ENCODE data around the gene CDADC1. TPM values are rescaled to one million over a fixed set of nuclear protein-coding genes. Genes with fewer than 3 reads are reported as not detected.

CDADC1 gene
- polyA plus RNA-seq, 1 of the 3 experiments (the other 2 are of a cell fraction) = 3.5 TPM

DNA sequence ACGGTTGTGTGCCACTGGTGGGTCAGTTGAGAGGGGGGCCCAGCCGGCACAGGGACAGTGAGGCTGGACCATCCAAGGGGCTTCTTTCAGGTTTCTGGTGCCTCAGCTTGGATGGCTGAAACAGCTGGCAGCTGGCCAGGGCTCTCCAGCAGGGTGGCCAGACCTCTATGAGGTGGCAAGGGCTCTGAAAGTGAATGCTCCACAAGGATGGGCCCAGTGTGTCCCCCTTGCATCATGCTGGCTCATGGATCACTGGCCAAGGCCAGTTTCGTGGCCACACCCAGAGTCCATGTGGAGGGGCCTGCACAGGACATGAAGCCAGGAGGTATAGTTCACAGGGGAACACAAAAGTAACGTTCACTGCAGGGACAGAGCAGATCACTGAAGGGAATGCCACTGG lies 49.6 kb downstream of the CDADC1 start:
- POLR2A ChIA-PET = no interaction called here
- Histone ChIP-seq H3K9me3 (no peaks in the 10 kb centered on the region), H3K79me2 (ENCODE audit: insufficient read depth) (no peaks in the 10 kb centered on the region), H3F3A (replicated peaks; ENCODE audit: insufficient read depth) (no peaks in the 10 kb centered on the region), H3K4me2 (no peak overlapping the region), H3K36me3 (replicated peaks in 1 of 2; ENCODE audit: control insufficient read depth in 1 of 2, insufficient read depth in 2 of 2, low read length in 1 of 2) (no peaks in the 10 kb centered on the region), H3K4me1 (ENCODE audit: control insufficient read depth in 1 of 2, insufficient read depth in 2 of 2, low read depth in 1 of 2, low read length in 1 of 2) (peaks cover 0 to 3% of the 10 kb centered on the region in 2 experiments; a peak in 2 of 4 replicates), H3K4me3 (ENCODE audit: low read depth in 2 of 2, low read length in 1 of 2) (no peak overlapping the region), H2AFZ (ENCODE audit: low read depth) (no peak overlapping the region), H3K9ac (no peak overlapping the region), H3K27me3 (ENCODE audit: insufficient read depth) (no peaks in the 10 kb centered on the region), H3K27ac (ENCODE audit: low read depth in 2 of 2, low read length in 1 of 2) (no peak overlapping the region), H4K20me1 (ENCODE audit: insufficient read depth) (no peaks in the 10 kb centered on the region), H3K9me2 (no peaks in the 10 kb centered on the region)
- TF ChIP-seq MXI1 (IDR thresholded peaks at IDR 0.05; ENCODE audit: low read depth, low read length) (no peak), TEAD4 (IDR thresholded peaks at IDR 0.05; ENCODE audit: borderline replicate concordance, insufficient read depth) (no peak), GABPA (IDR thresholded peaks at IDR 0.05; ENCODE audit: low read depth) (no peak), GATA2 (CRISPR knock-in tag; IDR thresholded peaks at IDR 0.05) (no peak), FOXM1 (IDR thresholded peaks at IDR 0.05; ENCODE audit: low read depth) (no peak)
- DNase-seq = no peak
- CTCF ChIA-PET = interaction anchor here (4.7 kb wide), 1 partner anchor 310 kb away, joined by 32 read pairs; no protein-coding TSS in a partner anchor
- WGBS (ENCODE audit: low lambda C conversion rate) = 62% methylated on average over 3 of the region's 4 CpGs

DNA sequence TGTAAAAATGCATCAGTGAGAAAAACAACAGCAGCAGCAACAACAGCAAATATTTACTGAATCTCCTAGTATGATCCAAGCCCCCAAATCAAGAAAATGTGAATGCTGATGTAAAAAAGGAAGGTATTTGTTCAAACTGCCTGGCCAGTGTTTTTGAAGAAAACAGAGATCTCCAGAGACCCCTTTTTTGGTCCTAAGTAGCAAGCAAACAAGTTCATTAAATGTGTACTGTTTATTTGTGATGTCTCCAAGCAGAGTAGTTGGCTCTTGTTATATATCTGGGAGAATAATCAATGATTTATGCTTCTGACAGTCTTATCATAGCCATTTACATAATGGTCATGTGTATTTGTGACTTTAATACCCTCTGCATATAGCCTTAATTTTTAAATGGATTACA lies 50.7 kb downstream of the CDADC1 start:
- Histone ChIP-seq H3K4me3 (ENCODE audit: low read depth in 2 of 2, low read length in 1 of 2) (no peak overlapping the region), H4K20me1 (ENCODE audit: insufficient read depth) (no peaks in the 10 kb centered on the region), H3K36me3 (replicated peaks in 1 of 2; ENCODE audit: control insufficient read depth in 1 of 2, insufficient read depth in 2 of 2, low read length in 1 of 2) (no peaks in the 10 kb centered on the region), H3K27me3 (ENCODE audit: insufficient read depth) (no peaks in the 10 kb centered on the region), H3K9me2 (no peaks in the 10 kb centered on the region), H2AFZ (ENCODE audit: low read depth) (no peak overlapping the region), H3K79me2 (ENCODE audit: insufficient read depth) (no peaks in the 10 kb centered on the region), H3K4me2 (no peak overlapping the region), H3K4me1 (ENCODE audit: control insufficient read depth in 1 of 2, insufficient read depth in 2 of 2, low read depth in 1 of 2, low read length in 1 of 2) (no peaks in the 10 kb centered on the region; a peak in 1 of 4 replicates), H3K27ac (ENCODE audit: low read depth in 2 of 2, low read length in 1 of 2) (no peak overlapping the region), H3F3A (replicated peaks; ENCODE audit: insufficient read depth) (no peaks in the 10 kb centered on the region), H3K9me3 (no peaks in the 10 kb centered on the region), H3K9ac (no peak overlapping the region)
- ChIA-PET CTCF (interaction anchor here (1.1 to 1.5 kb wide), 3 partner anchors 306 to 309 kb away, joined by 4 to 6 read pairs (median 5); no protein-coding TSS in a partner anchor), POLR2A (no interaction called here)
- DNase-seq = no peak
- TF ChIP-seq, protein P1, sequence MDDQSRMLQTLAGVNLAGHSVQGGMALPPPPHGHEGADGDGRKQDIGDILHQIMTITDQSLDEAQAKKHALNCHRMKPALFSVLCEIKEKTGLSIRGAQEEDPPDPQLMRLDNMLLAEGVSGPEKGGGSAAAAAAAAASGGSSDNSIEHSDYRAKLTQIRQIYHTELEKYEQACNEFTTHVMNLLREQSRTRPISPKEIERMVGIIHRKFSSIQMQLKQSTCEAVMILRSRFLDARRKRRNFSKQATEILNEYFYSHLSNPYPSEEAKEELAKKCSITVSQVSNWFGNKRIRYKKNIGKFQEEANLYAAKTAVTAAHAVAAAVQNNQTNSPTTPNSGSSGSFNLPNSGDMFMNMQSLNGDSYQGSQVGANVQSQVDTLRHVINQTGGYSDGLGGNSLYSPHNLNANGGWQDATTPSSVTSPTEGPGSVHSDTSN (IDR thresholded peaks at IDR 0.05) = no peak
- TF ChIP-seq JUND (IDR thresholded peaks at IDR 0.05) (no peak), GABPA (IDR thresholded peaks at IDR 0.05; ENCODE audit: low read depth) (no peak), EP300 (IDR thresholded peaks at IDR 0.05; ENCODE audit: borderline replicate concordance in 1 of 2, low read depth in 1 of 2, low read length in 1 of 2) (no peak), GATA2 (CRISPR knock-in tag; IDR thresholded peaks at IDR 0.05) (no peak), POLR2AphosphoS5 (IDR thresholded peaks at IDR 0.05; ENCODE audit: low read depth, low read length) (no peak), CHD2 (IDR thresholded peaks at IDR 0.05; ENCODE audit: low read length, partially characterized antibody) (no peak)
- TF ChIP-seq, protein P2, sequence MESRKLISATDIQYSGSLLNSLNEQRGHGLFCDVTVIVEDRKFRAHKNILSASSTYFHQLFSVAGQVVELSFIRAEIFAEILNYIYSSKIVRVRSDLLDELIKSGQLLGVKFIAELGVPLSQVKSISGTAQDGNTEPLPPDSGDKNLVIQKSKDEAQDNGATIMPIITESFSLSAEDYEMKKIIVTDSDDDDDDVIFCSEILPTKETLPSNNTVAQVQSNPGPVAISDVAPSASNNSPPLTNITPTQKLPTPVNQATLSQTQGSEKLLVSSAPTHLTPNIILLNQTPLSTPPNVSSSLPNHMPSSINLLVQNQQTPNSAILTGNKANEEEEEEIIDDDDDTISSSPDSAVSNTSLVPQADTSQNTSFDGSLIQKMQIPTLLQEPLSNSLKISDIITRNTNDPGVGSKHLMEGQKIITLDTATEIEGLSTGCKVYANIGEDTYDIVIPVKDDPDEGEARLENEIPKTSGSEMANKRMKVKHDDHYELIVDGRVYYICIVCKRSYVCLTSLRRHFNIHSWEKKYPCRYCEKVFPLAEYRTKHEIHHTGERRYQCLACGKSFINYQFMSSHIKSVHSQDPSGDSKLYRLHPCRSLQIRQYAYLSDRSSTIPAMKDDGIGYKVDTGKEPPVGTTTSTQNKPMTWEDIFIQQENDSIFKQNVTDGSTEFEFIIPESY (IDR thresholded peaks at IDR 0.05; ENCODE audit: borderline replicate concordance, low read depth) = no peak
- TF ChIP-seq, protein P3, sequence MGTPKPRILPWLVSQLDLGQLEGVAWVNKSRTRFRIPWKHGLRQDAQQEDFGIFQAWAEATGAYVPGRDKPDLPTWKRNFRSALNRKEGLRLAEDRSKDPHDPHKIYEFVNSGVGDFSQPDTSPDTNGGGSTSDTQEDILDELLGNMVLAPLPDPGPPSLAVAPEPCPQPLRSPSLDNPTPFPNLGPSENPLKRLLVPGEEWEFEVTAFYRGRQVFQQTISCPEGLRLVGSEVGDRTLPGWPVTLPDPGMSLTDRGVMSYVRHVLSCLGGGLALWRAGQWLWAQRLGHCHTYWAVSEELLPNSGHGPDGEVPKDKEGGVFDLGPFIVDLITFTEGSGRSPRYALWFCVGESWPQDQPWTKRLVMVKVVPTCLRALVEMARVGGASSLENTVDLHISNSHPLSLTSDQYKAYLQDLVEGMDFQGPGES (IDR thresholded peaks at IDR 0.05; ENCODE audit: low read depth, low read length) = no peak
- TF ChIP-seq, protein P4, sequence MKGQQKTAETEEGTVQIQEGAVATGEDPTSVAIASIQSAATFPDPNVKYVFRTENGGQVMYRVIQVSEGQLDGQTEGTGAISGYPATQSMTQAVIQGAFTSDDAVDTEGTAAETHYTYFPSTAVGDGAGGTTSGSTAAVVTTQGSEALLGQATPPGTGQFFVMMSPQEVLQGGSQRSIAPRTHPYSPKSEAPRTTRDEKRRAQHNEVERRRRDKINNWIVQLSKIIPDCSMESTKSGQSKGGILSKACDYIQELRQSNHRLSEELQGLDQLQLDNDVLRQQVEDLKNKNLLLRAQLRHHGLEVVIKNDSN (IDR thresholded peaks at IDR 0.05; ENCODE audit: borderline replicate concordance, low read depth) = no peak

All from SK-N-SH (cell line).